ENCODE measurements around the gene LARGE2. TPM values are rescaled to one million over a fixed set of nuclear protein-coding genes. Genes with fewer than 3 reads are reported as not detected.

Gene LARGE2
- total RNA-seq, 2 donors from 2014 or later, result 28.5 to 35.2 TPM

DNA sequence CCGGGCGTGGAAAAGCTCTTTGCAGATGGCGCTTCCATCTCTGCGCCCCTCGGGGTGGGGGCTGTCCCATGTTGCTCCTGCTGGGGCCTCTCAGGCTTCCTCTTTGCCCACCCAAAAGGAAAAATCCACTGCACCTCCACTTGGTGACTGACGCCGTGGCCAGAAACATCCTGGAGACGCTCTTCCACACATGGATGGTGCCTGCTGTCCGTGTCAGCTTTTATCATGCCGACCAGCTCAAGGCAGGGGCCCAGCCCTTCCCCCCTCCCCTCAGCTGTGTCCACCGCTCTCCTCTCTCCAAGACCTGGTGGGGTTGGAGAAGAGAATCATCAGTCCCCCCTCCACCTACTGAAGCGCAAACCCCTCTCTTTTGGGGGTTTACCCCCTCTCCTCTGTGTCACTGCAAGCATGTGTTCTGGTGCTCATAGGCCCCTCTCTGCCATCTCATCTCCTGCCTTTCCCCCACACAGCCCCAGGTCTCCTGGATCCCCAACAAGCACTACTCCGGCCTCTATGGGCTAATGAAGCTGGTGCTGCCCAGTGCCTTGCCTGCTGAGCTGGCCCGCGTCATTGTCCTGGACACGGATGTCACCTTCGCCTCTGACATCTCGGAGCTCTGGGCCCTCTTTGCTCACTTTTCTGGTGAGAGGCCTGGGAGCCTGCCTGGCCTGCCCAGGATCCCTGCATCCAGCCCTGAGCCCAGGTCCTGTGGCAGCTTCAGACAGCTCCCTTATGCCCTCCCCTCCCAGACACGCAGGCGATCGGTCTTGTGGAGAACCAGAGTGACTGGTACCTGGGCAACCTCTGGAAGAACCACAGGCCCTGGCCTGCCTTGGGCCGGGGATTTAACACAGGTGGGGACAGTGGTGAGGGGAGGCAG lies 1.8 kb downstream of the LARGE2 start:
- TF ChIP-seq, protein P1, sequence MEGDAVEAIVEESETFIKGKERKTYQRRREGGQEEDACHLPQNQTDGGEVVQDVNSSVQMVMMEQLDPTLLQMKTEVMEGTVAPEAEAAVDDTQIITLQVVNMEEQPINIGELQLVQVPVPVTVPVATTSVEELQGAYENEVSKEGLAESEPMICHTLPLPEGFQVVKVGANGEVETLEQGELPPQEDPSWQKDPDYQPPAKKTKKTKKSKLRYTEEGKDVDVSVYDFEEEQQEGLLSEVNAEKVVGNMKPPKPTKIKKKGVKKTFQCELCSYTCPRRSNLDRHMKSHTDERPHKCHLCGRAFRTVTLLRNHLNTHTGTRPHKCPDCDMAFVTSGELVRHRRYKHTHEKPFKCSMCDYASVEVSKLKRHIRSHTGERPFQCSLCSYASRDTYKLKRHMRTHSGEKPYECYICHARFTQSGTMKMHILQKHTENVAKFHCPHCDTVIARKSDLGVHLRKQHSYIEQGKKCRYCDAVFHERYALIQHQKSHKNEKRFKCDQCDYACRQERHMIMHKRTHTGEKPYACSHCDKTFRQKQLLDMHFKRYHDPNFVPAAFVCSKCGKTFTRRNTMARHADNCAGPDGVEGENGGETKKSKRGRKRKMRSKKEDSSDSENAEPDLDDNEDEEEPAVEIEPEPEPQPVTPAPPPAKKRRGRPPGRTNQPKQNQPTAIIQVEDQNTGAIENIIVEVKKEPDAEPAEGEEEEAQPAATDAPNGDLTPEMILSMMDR (conservative IDR thresholded peaks at IDR 0.05), result no peak
- Mint-ChIP-seq H3K27me3 (ENCODE audit: insufficient read depth) (peaks cover 21% of the 10 kb centered on the region), H3K4me1 (peaks cover 25% of the 10 kb centered on the region), H3K4me3 (peak overlapping the region; percentile 67), H3K9me3 (no peaks in the 10 kb centered on the region), H3K27ac (no peak overlapping the region), H3K36me3 (ENCODE audit: low read depth) (peaks cover 2% of the 10 kb centered on the region)
- Histone ChIP-seq H3K36me3 (ENCODE audit: control insufficient read depth, insufficient read depth, low read length) (no peaks in the 10 kb centered on the region), H3K27me3 (ENCODE audit: control insufficient read depth, insufficient read depth, low read length, poor library complexity, severe bottlenecking) (peaks cover 35% of the 10 kb centered on the region), H3K9me3 (ENCODE audit: control insufficient read depth, low read length) (no peaks in the 10 kb centered on the region), H3K9ac (ENCODE audit: extremely low read depth, low read length, poor library complexity, severe bottlenecking) (no peak overlapping the region), H3K27ac (ENCODE audit: low read depth, low read length) (no peak overlapping the region), H3K4me3 (ENCODE audit: low read length) (no peak overlapping the region), H3K4me1 (ENCODE audit: control insufficient read depth, insufficient read depth, low read length) (peaks cover 2% of the 10 kb centered on the region)
- WGBS, 2 experiments (ENCODE audit: insufficient coverage in 1 of 2, insufficient read length in 1 of 2), result 91 to 93% methylated on average over 12 to 22 of the region's 22 CpGs
- peak; percentile 44 for DNase-seq

- Histone ChIP-seq H3K36me3 (ENCODE audit: control insufficient read depth, insufficient read depth, low read length) (no peaks in the 10 kb centered on the region), H3K4me1 (ENCODE audit: control insufficient read depth, insufficient read depth, low read length) (peaks cover 2% of the 10 kb centered on the region), H3K9me3 (ENCODE audit: control insufficient read depth, low read length) (no peaks in the 10 kb centered on the region), H3K9ac (ENCODE audit: extremely low read depth, low read length, poor library complexity, severe bottlenecking) (no peak overlapping the region), H3K27me3 (ENCODE audit: control insufficient read depth, insufficient read depth, low read length, poor library complexity, severe bottlenecking) (peaks cover 35% of the 10 kb centered on the region), H3K4me3 (ENCODE audit: low read length) (no peak overlapping the region), H3K27ac (ENCODE audit: low read depth, low read length) (no peak overlapping the region)
- TF ChIP-seq, protein P1 (conservative IDR thresholded peaks at IDR 0.05), result no peak
- H3K4me1 Mint-ChIP-seq, result peaks cover 22% of the 10 kb centered on the region
- H3K27me3 Mint-ChIP-seq (ENCODE audit: insufficient read depth), result peaks cover 21% of the 10 kb centered on the region
- peaks cover 2% of the 10 kb centered on the region for H3K36me3 Mint-ChIP-seq (ENCODE audit: low read depth)
- no peak overlapping the region for H3K4me3 Mint-ChIP-seq
- no peak overlapping the region for H3K27ac Mint-ChIP-seq
- WGBS, 2 experiments (ENCODE audit: insufficient coverage in 1 of 2, insufficient read length in 1 of 2), result 91 to 95% methylated on average over 6 of the region's 6 CpGs
- H3K9me3 Mint-ChIP-seq, result no peaks in the 10 kb centered on the region
- peak; percentile 41 for DNase-seq
Observed at GRCh38 chr11:45924927-45925326, 2.5 kb downstream of the LARGE2 start.

DNA sequence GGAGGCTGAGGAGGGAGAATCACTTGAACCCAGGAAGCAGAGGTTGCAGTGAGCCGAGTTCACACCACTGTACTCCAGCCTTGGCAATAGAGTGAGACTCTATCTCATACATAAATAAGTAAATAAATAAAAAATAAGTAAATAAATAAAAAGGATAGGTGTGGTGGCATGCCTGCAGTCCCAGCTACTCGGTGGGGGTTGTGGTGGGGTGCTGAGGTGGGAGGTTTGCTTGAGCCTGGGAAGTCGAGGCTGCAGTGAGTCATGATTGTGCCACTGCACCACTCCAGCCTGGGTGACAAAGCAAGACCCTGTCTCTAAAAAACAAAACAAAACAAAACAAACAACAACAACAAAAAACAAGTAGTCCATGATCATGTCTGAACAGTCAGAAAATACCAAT lies 3.1 kb downstream of the LARGE2 start:
- Mint-ChIP-seq H3K4me3 (no peak overlapping the region), H3K4me1 (peaks cover 15% of the 10 kb centered on the region), H3K36me3 (ENCODE audit: low read depth) (peaks cover 2% of the 10 kb centered on the region), H3K27ac (no peak overlapping the region), H3K27me3 (ENCODE audit: insufficient read depth) (peaks cover 21% of the 10 kb centered on the region), H3K9me3 (no peaks in the 10 kb centered on the region)
- Histone ChIP-seq H3K27me3 (ENCODE audit: control insufficient read depth, insufficient read depth, low read length, poor library complexity, severe bottlenecking) (peaks cover 33% of the 10 kb centered on the region), H3K9ac (ENCODE audit: extremely low read depth, low read length, poor library complexity, severe bottlenecking) (no peak overlapping the region), H3K4me3 (ENCODE audit: low read length) (no peak overlapping the region), H3K9me3 (ENCODE audit: control insufficient read depth, low read length) (no peaks in the 10 kb centered on the region), H3K36me3 (ENCODE audit: control insufficient read depth, insufficient read depth, low read length) (no peaks in the 10 kb centered on the region), H3K4me1 (ENCODE audit: control insufficient read depth, insufficient read depth, low read length) (peaks cover 2% of the 10 kb centered on the region), H3K27ac (ENCODE audit: low read depth, low read length) (no peak overlapping the region)
- WGBS, 2 experiments (ENCODE audit: insufficient coverage in 1 of 2, insufficient read length in 1 of 2), result 91 to 100% methylated on average over 1 to 2 of the region's 3 CpGs
- TF ChIP-seq, protein P1 (conservative IDR thresholded peaks at IDR 0.05), result no peak
- no peak for DNase-seq
